HL-60/S4 treated with phorbol 12-myristate 13-acetate at 8.2 ng/mL for 4 days and 3 days (cell line): Measurements from ENCODE around the gene CCDC149.

Experiments
- in situ Hi-C: fragments of 300-500 bp; cut with MboI; formaldehyde crosslinking; loops from 2 replicates; pipeline ENCODE4 v1.15.0; 2022; ENCODE audit warnings: low sequenced_read_pairs

Gene CCDC149

GRCh38 chr4:24805566-24805965, 107.3 kb downstream of the CCDC149 start:
- in situ Hi-C loops: no loop called here

GRCh38 chr4:24805067-24805466, 107.8 kb downstream of the CCDC149 start:
- in situ Hi-C loops: no loop called here

GRCh38 chr4:24802648-24803047, 110.2 kb downstream of the CCDC149 start:
- in situ Hi-C loops: no loop called here

- in situ Hi-C loops: no loop called here
Measured at GRCh38 chr4:24801136-24801855, 111.5 kb downstream of the CCDC149 start.

- in situ Hi-C loops: no loop called here
Measured at GRCh38 chr4:24800325-24800895, 112.4 kb downstream of the CCDC149 start.

- in situ Hi-C loops: no loop called here
Measured at GRCh38 chr4:24799544-24800324, 113.1 kb downstream of the CCDC149 start.

GRCh38 chr4:24799196-24799543, 113.7 kb downstream of the CCDC149 start:
- in situ Hi-C loops: no loop called here

- in situ Hi-C loops: no loop called here
Measured at GRCh38 chr4:24798036-24798610, 114.7 kb downstream of the CCDC149 start.

GRCh38 chr4:24796620-24797019, 116.2 kb downstream of the CCDC149 start:
- in situ Hi-C loops: no loop called here

GRCh38 chr4:24795666-24796381, 117.0 kb downstream of the CCDC149 start:
- in situ Hi-C loops: no loop called here

- in situ Hi-C loops: no loop called here
Measured at GRCh38 chr4:24794916-24795665, 117.8 kb downstream of the CCDC149 start, which contains the start of gene SOD3. Gene SOD3, plus strand, starts transcription at chr4:24795573. Its CDS starts 3,949 bp downstream, at chr4:24799522.

GRCh38 chr4:24794480-24794879, 118.4 kb downstream of the CCDC149 start:
- in situ Hi-C loops: no loop called here

GRCh38 chr4:24794051-24794450, 118.8 kb downstream of the CCDC149 start:
- in situ Hi-C loops: no loop called here

GRCh38 chr4:24793219-24794005, 119.4 kb downstream of the CCDC149 start:
- in situ Hi-C loops: no loop called here

GRCh38 chr4:24792552-24792951, 120.3 kb downstream of the CCDC149 start:
- in situ Hi-C loops: no loop called here

- in situ Hi-C loops: no loop called here
Measured at GRCh38 chr4:24791043-24791442, 121.8 kb downstream of the CCDC149 start.

- in situ Hi-C loops: no loop called here
Measured at GRCh38 chr4:24783506-24783905, 129.3 kb downstream of the CCDC149 start.

- in situ Hi-C loops: no loop called here
Measured at GRCh38 chr4:24781999-24782745, 130.7 kb downstream of the CCDC149 start.
